SK-N-SH treated with all-trans-retinoic acid at 6 μM for 48 hours (cell line): ENCODE measurements around the gene FFAR3.

Experiments used
- ARNTL ChIP-seq: fragments of 450-650 bp; formaldehyde crosslinking; IDR thresholded peaks from 2 replicates; pipeline ENCODE4 v1.5.0; 2020; ENCODE audit warnings: low read depth, mild to moderate bottlenecking, moderate library complexity, borderline replicate concordance
- CSRNP3 ChIP-seq: fragments of 250-450 bp; sonication (Bioruptor Pico); IDR thresholded peaks from 2 replicates; pipeline ENCODE4 v1.5.1; 2021; ENCODE audit warnings: mild to moderate bottlenecking, moderate library complexity
- ESRRG ChIP-seq: fragments of 250-450 bp; sonication (Bioruptor Pico); IDR thresholded peaks from 2 replicates; pipeline ENCODE4 v1.6.1; 2021; ENCODE audit warnings: mild to moderate bottlenecking
- PATZ1 ChIP-seq: fragments of 250-450 bp; sonication (Bioruptor Pico); IDR thresholded peaks from 2 replicates; pipeline ENCODE4 v1.8.0; 2020; ENCODE audit warnings: mild to moderate bottlenecking, moderate library complexity, borderline replicate concordance
- POU6F1 ChIP-seq: fragments of 250-450 bp; sonication (Bioruptor Pico); IDR thresholded peaks from 2 replicates; pipeline ENCODE4 v1.8.0; 2021; ENCODE audit warnings: low read depth, mild to moderate bottlenecking, moderate library complexity, borderline replicate concordance
- PPARA ChIP-seq: fragments of 250-450 bp; sonication (Bioruptor Pico); IDR thresholded peaks from 2 replicates; pipeline ENCODE4 v1.5.0; 2020; ENCODE audit warnings: mild to moderate bottlenecking, borderline replicate concordance
- TOX ChIP-seq: fragments of 250-450 bp; sonication (Bioruptor Pico); IDR thresholded peaks from 2 replicates; pipeline ENCODE4 v1.8.0; 2021; ENCODE audit warnings: mild to moderate bottlenecking, moderate library complexity, borderline replicate concordance
- ZC3H10 ChIP-seq: fragments of 250-450 bp; sonication (Bioruptor Pico); IDR thresholded peaks from 2 replicates; pipeline ENCODE4 v1.5.1; 2021; ENCODE audit warnings: mild to moderate bottlenecking, moderate library complexity
- ZNF8 ChIP-seq: fragments of 450-650 bp; formaldehyde crosslinking; IDR thresholded peaks from 2 replicates; pipeline ENCODE4 v1.5.0; 2020; ENCODE audit warnings: mild to moderate bottlenecking, moderate library complexity

GRCh38 chr19:35332817-35333216 is 25.4 kb upstream of the FFAR3 start:
- no peak for TF ChIP-seq ZC3H10 (CRISPR knock-in tag)
- TF ChIP-seq ESRRG (CRISPR knock-in tag), result no peak
- TF ChIP-seq POU6F1 (CRISPR knock-in tag), result no peak
- TF ChIP-seq ZNF8 (CRISPR knock-in tag), result no peak
- TF ChIP-seq PPARA, result no peak
- no peak for TF ChIP-seq TOX
- no peak for TF ChIP-seq CSRNP3
- no peak for TF ChIP-seq PATZ1
- no peak for TF ChIP-seq ARNTL (CRISPR knock-in tag)
